Activated T-helper 1 cell treated with anti-CD3 and anti-CD28 coated beads, Interleukin-2, amount 50 U/mL, for 16 hours (primary cell): Measurements from ENCODE around the gene DCUN1D1.

Experiments used
- DNase-seq, 2 donors: peaks; one replicate each; pipeline ENCODE4 v3.0.0-alpha.2; 2020; ENCODE audit warnings: low read depth in 1 of 2, low spot score in 1 of 2

Gene DCUN1D1

GRCh38 chr3:182973047-182973446 is 7.3 kb downstream of the DCUN1D1 start:
- no peak for DNase-seq

- no peak for DNase-seq
These were observed 8.0 kb downstream of the DCUN1D1 start for GRCh38 chr3:182972387-182972786.

GRCh38 chr3:182971637-182972036 is 8.7 kb downstream of the DCUN1D1 start:
- no peak for DNase-seq

- DNase-seq = no peak
These were observed 9.4 kb downstream of the DCUN1D1 start for GRCh38 chr3:182970811-182971418.

GRCh38 chr3:182969853-182970252 is 10.5 kb downstream of the DCUN1D1 start:
- DNase-seq = no peak

GRCh38 chr3:182969277-182969676 is 11.1 kb downstream of the DCUN1D1 start:
- DNase-seq = no peak

GRCh38 chr3:182967218-182968204 is 12.8 kb downstream of the DCUN1D1 start:
- no peak for DNase-seq

- DNase-seq = no peak
These were observed 14.4 kb downstream of the DCUN1D1 start for GRCh38 chr3:182965861-182966366.

GRCh38 chr3:182964179-182964578 is 16.2 kb downstream of the DCUN1D1 start:
- DNase-seq = no peak

GRCh38 chr3:182962166-182962565 is 18.2 kb downstream of the DCUN1D1 start:
- no peak for DNase-seq

GRCh38 chr3:182959474-182960350 is 20.6 kb downstream of the DCUN1D1 start:
- no peak for DNase-seq

- DNase-seq = no peak
These were observed 22.6 kb downstream of the DCUN1D1 start for GRCh38 chr3:182957676-182958266.

GRCh38 chr3:182957226-182957625 is 23.1 kb downstream of the DCUN1D1 start:
- DNase-seq = no peak

GRCh38 chr3:182954553-182955235 is 25.6 kb downstream of the DCUN1D1 start:
- no peak for DNase-seq

- no peak for DNase-seq
These were observed 30.6 kb downstream of the DCUN1D1 start for GRCh38 chr3:182949688-182950087.

GRCh38 chr3:182948305-182948704 is 32.0 kb downstream of the DCUN1D1 start:
- no peak for DNase-seq

GRCh38 chr3:182947888-182948287 is 32.5 kb downstream of the DCUN1D1 start:
- no peak for DNase-seq

GRCh38 chr3:182941719-182942118 is 38.6 kb downstream of the DCUN1D1 start:
- no peak for DNase-seq

- no peak for DNase-seq
These were observed 40.0 kb downstream of the DCUN1D1 start for GRCh38 chr3:182940266-182940808.
